GM21723 (cell line): ENCODE results near the gene DHX16.
"Not testable (repeated sequence)": the region's sequence is repeated elsewhere in the genome, so short reads cannot be mapped to it uniquely, and the experiment has no call there.

ENCODE experiments used
- ATAC-seq: cut with Tn5 transposase; IDR thresholded peaks from one replicate; pipeline ENCODE4 v1.9.1; 2021; ENCODE audit warnings: mild to moderate bottlenecking, moderate library complexity; ENCODE audit not compliant: unreplicated experiment

DHX16 gene

DNA sequence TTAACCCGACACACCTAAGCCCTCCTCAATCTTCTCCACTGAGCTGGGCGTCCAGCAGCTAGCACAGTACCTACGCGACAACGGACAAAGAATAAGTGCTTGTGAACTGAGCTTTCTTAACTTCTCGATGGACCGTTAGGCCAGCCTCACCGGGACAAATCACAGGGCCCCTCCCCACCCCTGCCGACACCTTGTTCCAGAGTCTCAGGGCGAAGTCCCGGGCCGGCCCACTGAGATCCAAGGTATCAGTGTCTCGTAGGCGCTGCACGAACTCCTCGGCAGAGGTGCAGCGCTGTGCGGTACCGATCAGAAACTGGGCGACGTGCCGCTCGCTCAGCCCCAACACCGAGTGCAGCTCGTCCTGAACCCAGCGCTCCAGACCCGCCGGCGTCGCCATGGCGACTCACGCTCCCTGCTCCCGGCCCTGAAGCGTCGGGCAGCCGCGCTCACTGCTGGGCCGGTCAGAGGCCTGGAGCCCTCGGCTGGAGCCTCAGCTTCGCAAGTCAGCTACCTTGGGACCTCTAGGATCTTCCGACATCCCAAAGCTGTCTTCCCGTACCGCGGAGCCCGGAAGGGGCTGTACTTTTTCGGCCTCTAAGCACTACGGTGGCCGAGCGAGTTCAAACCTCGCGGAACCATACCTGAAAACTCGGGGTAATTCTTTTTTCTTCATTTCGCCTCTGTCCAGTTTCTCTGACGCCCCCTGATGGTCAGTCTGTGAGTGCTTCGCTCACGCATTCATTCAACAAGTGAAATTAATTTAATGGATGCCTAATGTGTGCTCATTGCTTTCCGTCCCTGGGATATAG, at the start of gene DHX16:
TSS of gene DHX16 (minus strand) at position 562 of the 809 bp plus-strand sequence. CDS start at position 397, 165 bp downstream.
- peak; percentile 77 for ATAC-seq

DNA sequence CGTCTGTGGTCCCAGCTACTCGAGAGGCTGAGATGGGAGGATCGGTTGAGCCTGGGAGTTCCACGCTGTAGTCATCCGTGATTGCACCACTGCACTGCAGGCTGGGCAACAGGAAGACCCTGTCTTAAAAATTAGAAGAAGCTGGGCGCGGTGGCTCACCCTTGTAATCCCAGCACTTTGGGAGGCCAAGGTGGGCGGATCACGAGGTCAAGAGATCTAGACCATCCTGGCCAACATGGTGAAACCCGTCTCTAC, 49.1 kb upstream of the DHX16 start:
- not testable (repeated sequence) for ATAC-seq

DNA sequence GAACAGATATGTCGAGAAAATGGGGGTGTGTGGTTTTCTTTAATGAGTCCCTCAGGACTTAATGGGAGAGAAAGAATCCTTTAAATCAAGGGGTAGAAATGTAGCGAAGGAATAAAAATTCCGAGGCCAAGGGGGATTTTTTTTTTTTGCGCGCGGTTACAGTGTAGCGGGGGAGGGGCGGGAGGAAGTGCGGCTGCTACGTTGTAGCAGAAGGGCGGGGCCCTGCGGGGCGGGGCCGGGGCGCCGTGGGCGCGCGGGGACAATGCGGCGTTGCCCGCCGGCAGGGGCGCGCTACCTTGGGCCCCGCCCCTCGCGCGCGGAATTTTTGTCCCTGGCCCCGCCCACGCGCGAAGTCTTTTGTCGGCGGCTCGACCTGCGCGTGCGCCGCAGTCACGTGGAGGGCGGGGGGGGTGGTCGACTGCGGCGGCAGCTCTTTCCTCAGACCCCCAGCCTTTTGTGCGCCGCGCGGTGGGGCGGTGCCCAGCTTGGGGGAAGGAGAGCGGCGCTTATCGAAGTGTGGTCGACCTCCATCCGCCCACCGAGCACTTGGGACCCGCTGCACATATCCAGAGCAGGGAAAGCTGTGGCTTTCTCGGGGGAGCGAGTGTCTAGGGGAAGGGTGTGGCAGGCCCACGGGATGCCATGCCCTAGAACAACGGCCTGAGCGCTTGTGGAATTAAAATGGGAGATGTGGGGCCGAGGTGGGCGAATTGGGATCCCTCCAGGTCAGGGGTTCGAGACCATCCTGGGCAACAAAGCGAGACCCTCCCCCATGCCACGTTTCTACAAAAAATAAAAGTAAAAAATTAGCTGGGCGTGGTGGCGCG, 48.6 kb upstream of the DHX16 start:
- no peak for ATAC-seq

DNA sequence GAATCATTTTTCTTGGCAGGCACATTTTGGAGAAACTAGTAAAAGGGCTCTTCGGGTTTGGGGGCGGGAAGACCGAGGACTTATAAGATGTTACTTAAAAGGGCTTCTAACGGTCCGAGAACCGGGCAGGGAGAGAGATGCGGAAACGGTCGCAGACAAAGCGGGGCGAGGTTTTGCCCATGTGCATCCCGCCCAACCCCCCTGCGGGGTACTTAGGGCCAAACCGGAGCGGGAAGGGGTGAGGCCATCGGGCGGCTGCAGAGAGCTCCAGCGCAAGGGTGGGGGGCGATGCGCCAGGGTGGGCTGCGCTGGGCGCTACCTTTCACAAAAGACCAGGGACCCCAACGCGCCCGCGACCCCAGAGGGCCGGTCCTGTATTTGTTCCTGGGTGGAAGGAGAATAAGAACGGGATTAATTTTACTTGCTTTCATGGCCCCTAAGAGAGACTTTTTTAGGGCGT, 48.0 kb upstream of the DHX16 start:
- ATAC-seq = no peak

DNA sequence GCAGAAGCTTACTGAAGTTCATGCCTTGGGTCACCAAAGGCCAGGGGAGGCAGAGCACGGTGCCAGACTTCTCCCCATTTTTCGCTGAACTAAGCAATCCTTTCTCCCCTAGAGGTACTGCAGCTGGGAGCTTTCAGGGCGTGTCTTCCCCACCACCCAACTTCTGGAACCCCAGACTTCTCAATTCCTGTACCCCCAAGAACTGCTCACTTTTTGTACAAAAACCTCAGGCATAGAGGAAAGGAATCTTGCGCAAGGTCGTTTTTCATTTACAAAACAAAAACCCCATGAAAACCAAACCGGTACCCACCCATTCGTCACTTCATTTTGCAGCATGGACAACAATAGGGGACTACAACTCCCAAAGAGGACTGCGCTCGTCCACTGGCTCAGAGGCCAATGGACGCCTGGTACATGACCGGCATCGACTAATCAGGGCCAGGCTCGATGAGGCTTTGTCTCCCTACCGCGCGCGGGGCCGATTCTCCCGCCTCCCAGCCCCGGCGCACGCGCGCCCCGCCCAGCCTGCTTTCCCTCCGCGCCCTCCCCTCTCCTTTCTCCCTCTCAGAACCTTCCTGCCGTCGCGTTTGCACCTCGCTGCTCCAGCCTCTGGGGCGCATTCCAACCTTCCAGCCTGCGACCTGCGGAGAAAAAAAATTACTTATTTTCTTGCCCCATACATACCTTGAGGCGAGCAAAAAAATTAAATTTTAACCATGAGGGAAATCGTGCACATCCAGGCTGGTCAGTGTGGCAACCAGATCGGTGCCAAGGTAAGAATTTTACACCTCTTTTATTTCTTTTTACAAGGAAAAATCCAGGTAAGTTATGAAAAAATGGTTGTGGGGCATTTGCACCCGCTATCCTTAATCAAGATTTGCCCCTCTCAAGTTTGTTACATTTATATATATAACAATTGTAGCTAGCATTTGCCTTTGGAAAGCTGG, 47.3 kb upstream of the DHX16 start, which contains the start of gene TUBB:
TSS of gene TUBB (plus strand) at position 562 of the 947 bp plus-strand sequence. CDS start at position 717, 155 bp downstream.
- ATAC-seq = peak; percentile 47

DNA sequence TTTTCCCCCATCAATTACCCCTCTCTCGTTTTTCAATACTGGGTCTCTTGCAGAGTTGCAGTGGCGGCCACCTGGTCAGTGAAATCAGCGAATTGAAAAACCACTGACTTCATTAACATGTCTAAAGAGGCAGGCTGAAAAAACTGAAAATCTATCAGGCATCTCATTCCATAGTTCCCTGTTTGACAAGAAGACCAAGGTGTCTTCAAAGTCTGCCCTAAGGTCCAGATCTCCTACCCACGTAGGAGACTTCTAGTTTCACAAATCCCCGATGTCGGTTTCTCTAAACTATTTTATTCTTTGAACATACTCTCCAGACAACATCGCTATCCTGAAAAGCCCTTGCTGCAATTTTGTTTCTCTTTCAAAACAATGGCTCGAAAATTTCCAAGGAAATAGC, 46.5 kb upstream of the DHX16 start:
- ATAC-seq = no peak

DNA sequence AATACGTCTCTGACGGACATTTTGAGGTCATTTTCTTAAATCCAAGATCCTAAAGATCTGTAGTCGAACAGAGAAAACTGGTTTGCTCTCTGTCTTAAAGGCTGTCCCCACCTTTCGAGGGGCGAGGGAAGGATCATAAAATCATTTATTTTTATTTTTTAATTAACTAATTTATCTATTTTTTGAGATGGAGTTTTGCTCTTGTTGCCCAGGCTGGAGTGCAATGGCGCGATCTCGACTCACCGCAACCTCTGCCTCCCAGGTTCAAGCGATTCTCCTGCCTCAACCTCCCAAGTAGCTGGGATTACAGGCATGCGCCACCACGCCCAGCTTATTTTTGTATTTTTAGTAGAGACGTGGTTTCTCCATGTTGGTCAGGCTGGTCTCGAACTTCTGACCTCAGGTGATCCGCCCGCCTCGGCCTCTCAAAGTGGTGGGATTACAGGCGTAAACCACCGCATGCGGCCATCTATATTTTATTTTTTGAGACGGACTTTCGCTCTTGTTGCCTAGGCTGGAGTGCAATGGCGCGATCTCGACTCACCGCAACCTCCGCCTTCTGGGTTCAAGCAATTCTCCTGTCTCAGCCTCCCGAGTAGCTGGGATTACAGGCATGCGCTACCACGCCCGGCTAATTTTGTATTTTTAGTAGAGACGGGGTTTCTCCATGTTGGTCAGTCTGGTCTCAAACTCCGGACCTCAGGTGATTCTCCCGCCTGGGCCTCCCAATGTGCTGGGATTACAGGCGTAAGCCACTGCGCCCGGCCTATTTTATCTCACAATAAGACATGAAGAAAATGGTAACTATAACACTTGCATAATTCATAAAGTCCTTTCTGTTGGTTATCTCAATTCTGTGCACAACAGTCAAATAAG, 45.3 kb upstream of the DHX16 start:
- ATAC-seq = not testable (repeated sequence)

DNA sequence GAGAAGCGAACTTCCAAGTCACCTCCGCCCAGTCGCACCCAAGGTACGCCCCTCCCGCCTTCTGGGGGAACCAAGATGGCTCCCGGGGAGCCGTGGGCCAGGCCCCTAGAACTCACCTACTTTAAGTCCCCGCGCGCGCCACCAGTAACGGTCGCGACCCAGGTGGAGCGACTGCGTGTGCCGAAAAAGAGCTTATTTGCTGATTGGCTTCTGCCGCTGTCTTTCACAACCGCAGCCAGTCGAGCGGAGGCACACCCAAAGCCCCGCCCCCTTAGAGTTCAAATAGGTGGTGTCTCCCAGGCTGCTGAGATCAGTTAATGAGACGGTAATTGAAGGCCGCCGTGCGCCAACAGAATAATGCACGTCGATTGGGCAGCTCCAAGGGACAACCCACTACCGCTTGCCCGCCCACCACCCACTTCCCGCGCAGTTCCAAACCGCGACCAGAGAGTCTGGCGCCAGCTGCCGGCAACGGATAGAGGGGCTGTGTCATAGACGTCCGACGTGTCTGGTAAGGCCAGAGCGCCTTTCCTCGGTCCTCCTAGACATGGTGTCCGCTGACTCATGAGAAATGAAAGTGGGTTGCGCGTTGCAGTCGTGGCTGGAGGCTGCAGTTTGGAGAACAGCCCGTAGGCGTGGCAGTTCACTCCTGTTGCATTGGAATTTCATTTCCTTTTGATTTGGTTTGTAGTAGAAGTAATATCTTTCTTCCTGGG, 44.5 kb upstream of the DHX16 start, which contains the start of gene MDC1:
TSS of gene MDC1 (minus strand) at position 153 of the 716 bp plus-strand sequence. CDS start 2,106 bp downstream, outside the sequence.
- peak; percentile 74 for ATAC-seq

DNA sequence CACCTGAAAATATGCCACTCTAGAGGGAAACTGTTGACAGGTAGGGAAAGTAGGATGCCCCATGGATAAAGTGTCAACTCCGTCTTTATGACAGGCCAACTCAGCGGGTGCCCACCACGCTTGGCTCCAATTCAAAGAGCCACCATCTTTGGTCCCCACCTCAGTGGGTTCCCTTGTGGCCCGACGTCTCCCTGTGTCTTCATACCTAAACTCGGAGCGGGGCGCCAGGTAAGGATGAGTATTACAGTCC, 44.0 kb upstream of the DHX16 start:
- ATAC-seq = no peak

DNA sequence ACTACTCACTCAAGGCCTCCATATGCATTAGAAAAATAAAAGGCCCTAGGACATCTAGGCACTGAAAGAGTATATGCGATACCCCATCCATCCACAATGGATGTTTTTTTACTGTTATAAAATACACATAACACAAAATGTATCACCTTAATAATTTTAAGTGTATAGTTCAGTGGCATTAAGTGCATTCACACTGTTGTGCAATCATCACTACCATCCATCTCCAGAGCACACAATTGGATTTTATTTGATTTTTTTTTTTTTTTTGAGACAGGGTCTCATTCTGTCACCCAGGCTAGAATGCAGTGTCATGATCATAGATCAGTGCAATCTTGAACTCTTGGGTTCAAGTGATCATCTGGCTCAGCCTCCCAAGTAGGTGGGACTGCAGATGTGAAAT, 41.5 kb upstream of the DHX16 start:
- no peak for ATAC-seq

DNA sequence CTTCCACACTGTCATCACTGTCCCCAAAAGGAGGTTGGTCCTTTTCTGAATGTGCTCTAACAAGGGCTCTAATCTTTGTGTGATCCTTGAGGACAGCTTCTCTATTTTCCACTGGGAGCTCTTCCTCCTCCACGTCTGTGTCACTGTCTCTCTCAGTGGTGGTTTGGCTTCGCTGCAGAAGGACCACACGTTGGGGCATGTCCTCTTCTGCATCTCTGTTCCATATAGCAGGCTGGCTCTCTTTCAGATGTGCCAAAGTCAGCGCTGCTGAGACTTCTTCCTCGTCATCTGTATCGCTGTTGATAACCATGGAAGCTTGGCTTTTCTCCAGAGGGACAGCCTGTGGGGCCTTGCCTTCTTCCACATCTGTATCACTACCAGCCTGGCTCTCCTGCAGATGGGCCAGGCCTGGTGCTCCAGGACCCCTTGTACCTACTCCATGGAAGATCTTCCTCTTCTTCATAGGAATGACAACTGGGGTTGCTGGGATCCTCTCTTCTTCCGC, 39.7 kb upstream of the DHX16 start:
- ATAC-seq = no peak

DNA sequence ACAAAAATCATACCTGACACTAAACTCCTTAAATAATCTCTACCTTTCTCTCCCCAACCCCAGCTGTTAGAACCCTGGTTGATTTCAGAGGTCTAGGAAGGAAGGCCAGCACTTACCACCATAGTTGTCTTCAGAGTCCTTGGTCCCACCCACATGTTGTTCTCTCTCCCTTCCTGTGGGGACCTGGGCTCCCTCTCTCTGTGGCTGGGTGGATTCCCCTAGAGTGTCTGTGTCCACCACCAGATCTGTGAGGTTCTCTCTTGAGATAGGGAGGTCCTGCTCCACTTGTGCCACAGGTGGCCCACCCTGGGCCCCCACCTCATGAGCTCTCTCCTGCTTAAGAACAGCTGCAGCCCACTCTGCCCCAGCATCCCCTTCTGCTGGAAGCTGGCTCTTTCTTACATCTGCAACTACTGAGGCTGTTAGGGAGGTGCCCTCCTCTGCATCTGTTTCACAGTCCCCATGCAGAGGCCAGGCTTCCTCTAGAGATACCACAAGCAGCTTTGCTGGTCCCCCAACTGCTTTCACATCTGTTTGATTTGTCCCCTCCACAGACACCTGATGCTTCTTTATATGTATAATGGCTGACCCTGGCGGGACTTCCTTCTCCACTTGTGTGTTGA, 39.1 kb upstream of the DHX16 start:
- peak; percentile 51 for ATAC-seq

DNA sequence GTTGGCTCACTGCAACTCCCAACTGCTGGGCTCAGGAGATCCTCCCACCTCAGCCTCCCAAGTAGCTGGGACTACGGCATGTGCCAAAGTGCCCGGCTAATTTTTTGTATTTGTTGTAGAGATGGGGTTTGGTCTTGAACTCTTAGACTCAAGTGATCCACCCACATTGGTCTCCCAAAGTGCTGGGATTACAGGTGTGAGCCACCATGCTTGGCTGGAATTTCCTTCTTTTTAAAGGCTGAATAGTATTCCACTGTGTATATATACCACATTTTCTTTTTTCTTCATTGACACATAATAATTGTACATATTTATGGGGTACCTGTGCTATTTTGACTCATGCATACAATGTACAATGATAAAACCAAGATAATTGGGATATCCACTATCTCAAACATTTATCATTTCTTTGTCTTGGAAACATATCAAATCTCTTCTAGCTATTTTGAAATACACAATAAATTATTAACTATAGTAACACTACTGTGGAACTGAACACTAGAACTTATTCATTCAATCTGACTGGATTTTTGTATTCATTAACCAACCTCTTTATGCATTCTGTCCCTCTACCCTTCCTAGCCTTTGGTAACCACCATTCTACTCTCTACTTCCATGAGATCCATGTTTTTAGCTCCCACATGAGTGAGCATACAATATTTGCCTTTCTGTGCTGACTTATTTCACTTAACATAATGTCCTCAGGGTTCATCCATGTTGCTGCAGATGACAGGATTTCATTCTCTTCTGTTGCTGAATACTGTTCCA, 36.5 kb upstream of the DHX16 start:
- ATAC-seq = no peak

DNA sequence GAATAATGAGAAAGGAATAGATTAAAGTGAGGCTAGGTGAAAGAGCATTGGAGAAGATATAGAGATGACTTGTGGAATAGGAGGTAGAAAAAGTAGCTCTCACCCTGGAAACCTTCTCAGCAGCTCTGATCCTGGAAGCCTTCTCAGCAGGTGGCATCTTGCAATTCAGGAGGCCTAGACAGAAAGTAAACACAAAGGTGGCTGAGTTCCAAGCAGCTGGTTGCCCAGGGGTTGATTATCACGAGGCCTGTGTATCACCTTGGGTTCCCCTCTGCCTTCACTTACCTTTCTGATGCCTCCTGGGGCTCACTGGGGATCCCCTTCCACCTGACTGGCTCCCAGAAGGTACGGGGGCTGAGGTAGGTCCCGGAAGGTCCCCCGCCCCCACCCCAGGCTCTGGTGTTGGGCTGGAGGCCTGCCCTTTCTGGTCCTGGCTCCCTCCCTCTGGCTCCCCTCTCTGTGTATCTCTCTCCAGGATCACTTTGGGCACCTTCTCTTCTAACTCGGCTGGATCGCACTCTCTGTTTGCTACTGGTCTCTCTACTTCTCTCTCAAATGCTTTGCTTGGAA, 34.6 kb upstream of the DHX16 start:
- ATAC-seq = no peak

DNA sequence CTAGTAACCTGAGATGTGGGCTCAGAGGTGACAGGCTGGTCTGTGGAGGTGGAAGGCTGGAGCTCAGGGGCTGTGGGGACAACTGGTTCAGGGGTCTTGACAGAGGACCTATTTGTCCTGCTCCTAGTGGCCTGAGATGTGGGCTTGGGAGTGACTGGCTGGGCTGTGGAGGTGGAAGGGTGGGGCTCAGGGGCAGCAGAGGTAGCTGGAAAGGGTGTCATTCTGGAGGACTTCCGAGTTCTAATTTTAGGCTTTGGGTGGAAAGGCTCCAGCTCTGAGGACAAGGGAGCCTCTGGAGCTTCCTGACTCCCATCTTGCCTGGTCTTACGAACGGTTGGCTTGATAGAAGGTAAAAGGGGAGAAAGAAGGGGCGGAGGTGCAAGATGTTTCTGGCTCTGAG, 32.8 kb upstream of the DHX16 start:
- no peak for ATAC-seq

DNA sequence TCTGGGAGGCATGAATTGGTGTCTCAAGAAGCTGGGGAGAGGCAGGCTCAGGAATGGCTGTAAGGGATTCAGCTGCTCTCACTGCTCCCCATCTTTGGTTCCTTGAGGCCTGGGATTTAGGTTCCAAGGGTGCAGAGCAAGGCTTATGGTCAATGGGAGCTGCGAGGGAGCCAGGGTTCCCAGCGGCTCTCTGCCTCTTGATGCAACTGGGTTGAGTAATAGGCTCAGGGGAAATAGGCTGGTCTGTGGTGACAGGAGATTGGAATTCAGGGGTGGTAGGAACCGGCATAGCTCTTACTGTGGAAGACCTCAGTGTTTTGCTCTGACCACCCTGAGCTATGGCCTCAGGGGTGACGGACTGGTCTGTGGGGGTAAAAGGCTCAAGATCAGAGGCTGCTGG, 31.0 kb upstream of the DHX16 start:
- no peak for ATAC-seq

DNA sequence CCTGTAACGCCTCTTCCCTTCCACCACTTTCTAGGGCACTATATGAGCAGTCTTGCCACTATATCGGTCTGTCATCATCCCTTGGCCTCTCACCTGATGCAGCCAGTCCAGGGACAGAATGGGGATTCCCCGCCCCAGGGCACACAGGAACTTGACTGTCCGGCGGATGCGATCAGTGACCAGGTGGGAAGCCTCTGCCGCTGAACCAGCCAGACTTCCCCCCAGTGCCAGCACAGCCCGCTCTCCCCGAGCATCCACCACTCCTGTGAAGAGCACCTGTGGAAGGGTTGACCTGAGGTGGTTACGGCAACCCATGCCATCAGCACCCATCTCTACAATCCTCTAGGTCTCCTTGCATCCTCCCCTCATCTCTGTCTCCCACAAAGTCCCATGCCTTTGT, 30.2 kb upstream of the DHX16 start:
- ATAC-seq = no peak

DNA sequence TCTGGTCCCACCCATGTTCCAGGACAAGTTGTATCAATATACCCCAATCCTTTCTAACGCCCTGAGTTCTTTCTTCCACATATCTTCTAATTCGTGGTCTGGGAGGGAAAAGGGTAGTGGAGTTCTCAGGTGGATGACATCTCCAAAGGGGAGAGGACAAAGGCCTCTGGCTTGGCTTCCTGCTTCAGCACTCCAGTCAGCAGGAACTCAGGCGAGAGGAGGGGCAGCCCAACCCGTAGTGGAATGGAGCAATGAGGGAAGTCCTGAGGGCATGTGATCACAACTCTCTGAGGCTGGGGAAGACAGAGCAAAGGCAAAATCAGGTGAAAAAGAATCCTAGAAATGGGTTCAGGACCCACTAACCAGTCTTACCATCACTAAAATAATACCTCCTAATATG, 27.5 kb upstream of the DHX16 start:
- no peak for ATAC-seq
